GM10266 (cell line): Measurements from ENCODE around the gene SLC44A4.

Experiments
- DNase-seq: peaks from one replicate; pipeline ENCODE4 v3.0.0; 2012; ENCODE audit errors: extremely low spot score
- CTCF ChIP-seq: IDR thresholded peaks from 2 replicates; pipeline ENCODE4 v1.5.1; 2012; ENCODE audit warnings: mild to moderate bottlenecking, low read depth; ENCODE audit not compliant: control insufficient read depth, insufficient read depth; ENCODE audit errors: missing control alignments

The SLC44A4 gene

GRCh38 chr6:31906122-31906521 is 27.3 kb upstream of the SLC44A4 start:
- DNase-seq, result no peak
- TF ChIP-seq CTCF, result no peak

- no peak for DNase-seq
Observed at GRCh38 chr6:31905041-31905440, 26.2 kb upstream of the SLC44A4 start.

DNA sequence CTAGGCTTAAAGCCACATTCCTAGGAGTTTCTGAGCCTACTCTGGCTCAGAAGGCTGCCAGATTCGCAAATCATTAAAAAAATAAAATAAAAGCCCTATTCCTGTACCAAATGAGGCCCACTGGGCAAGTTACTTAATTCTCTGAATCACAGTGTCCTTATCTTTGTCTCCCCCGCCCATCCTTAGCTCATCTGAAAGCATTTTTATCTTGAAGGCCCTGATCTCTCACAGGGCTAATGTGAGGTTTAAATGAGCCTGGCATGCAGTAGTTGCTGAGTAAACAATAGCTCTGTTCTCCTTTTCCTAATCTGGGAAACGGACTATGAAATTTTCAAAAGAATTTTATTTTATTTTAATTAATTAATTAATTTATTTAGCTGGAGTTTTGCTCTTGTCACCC is 25.2 kb upstream of the SLC44A4 start:
- no peak for DNase-seq
- no peak for TF ChIP-seq CTCF

More at GRCh38 chr6:31905041-31905440, 26.2 kb upstream of the SLC44A4 start:
- TF ChIP-seq CTCF, result no peak

GRCh38 chr6:31901953-31902643 is 23.3 kb upstream of the SLC44A4 start, which contains the start of gene ZBTB12:
Gene ZBTB12, minus strand, starts transcription at chr6:31902086. Its CDS starts 781 bp downstream, at chr6:31901305.
- TF ChIP-seq CTCF, result no peak
- DNase-seq, result peak; percentile 98

- peak; percentile 88 for DNase-seq
Observed at GRCh38 chr6:31901415-31901952, 22.7 kb upstream of the SLC44A4 start.

GRCh38 chr6:31900917-31901414 is 22.2 kb upstream of the SLC44A4 start:
- no peak for DNase-seq
- no peak for TF ChIP-seq CTCF

More at GRCh38 chr6:31901415-31901952, 22.7 kb upstream of the SLC44A4 start:
- no peak for TF ChIP-seq CTCF
